NCI-H2081 (cell line): ENCODE measurements around the gene ALPI.

ENCODE experiments used
- DNase-seq, 2 experiments: peaks; one replicate each; lab custom pipeline; 2025; lab: John Stamatoyannopoulos, UW

Gene ALPI

DNA sequence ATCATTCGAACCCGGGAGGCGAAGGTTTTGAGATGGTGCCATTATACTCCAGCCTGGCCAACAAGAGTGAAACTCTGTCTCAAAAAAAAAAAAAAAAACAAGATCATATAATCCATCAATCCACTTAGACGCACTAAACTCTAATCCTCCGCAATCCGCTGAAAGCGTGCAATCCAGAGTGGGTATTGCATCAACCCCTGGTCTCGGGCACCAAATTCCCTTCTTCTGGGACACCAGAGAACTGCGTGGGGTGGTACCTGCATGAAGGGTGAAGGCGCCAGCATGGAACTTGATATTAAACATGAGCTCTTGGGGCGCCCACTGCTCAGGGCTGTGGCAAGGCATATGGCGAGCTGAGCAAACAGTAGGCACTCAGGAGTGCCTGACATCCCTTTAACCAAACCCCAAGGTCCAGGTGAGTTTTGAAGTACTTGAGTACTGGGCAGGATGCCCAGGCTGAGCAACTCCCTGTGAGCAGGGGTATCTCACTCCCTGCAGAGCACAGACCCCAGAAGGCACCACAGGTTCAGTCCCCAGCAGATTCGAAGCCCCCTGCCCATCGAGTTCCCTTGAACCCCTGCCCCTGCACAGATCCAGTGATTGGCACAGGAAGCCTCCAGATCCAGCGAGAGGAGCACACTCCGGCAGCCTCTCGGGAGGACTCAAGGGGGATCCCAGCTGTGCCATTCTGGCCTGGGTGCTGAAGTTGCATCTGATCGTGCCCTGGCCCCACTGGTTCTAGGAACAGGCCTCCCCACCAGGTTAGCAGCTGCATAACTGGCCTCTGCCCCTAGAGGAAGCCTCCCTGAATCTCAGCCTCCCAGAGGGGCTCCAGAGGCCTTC lies 8.0 kb downstream of the ALPI start:
- DNase-seq, result no peak

DNA sequence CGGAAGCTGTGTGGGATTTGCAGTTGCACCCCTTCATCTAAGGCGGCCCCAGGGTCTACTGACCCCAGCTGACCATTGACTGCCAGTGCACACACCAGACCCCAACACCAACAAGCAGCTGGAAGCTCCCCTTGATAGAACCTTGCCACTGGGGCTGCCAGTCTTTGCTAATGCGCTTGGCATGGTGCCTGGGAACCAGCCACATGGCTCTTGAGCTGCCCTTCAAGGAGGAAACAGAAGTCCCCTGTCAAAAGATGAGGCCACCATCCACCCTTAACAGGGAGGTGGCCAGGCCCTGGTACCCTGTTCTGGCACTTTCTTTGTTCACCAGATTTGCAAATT lies 8.6 kb downstream of the ALPI start:
- DNase-seq, result no peak

DNA sequence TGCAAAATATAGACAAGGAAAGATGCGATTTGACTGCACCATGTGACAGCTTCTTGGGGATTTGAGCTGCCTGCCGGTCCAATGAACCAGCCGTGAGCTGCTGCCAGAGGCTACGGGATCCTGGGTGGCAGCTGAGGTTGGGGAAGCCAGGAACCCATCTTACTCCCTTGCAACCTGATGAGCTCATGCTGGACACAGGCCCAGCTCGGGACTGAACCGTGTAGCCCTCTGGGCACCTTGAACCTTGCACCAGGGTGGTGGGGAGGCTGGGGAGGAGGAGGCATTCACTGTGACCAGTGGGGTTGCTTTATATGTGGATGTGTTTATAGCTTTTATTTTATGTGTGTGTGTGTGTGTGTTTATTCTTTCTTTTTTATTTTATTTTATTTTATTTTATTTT lies 9.1 kb downstream of the ALPI start:
- DNase-seq, result no peak

DNA sequence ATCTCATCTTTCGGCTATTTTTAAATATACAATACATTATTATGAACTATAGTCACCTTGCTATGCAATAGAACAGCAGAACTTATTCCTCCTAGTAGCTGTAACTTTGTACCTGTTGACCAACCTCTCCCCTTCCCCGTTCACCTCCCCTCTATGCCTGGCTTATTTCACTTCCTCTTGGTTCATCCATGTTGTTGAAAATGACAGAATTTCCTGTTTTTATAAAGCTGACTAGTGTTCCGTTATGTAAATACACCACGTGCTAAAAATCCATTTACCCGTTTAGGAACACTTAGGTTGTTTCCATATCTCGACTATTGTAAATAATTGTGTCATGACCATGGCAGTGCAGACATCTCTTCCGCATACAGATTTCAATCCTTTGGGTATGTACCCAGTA lies 10.3 kb downstream of the ALPI start:
- no peak for DNase-seq

DNA sequence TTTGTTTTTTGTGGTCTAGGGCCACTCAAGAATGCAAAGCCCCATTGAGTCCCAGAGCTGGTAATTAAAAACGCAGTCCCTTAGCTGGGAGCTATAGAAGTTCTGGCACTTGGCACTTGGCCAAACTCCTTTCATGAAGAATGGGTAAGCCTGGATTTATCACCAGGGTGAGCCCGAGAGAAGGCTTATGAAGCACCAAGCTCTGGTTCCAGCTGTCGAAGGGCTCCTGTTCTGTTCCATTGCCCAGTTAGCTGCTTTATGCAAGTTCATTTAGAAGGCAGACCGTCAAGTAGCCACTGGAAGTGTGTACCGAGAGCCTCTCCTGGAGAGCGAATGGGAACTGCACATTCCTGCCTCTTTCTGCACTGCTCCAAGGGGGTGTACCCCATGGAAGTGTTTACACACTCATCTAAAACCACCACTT lies 17.5 kb downstream of the ALPI start:
- peak; percentile 25 to 30 for DNase-seq

DNA sequence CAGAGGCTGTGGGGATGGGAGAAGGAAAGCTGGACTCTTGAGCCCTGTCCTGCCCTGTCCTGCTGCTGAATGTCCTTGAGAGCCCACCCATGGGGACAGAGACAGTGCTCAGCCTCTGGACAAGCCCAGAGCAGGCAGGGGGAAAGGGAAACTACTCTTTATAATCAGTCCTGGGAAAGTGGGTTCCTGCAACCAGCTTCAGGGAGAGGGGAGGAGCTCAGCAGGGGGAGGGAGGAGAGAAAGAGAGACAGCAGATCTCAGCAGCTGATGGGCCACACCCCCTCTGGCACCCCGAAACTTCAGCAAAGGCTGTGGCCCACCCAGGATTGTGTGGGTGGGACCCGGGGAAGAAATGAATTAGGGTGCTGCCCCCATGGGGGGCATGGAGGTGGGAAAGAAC lies 20.1 kb downstream of the ALPI start:
- no peak for DNase-seq

DNA sequence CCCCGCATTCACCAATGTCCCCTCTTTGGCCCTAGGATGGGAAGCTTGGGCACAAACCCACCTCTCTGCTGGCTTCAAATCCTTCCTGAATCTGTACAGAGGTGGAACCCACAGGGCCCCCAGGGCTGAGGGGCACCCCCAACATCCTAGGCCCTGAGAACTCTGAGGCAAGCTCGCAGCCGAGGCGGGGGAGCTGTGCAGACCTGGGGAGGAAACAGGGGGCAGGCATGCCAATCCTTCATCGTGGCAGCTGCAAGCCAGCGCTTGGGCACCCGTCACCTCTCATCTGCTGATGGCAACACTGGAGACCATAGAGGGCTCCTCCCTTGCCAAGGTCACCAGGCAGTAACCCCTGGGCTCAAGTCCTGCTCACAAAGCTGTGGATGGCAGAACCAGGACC lies 20.8 kb downstream of the ALPI start:
- no peak for DNase-seq

DNA sequence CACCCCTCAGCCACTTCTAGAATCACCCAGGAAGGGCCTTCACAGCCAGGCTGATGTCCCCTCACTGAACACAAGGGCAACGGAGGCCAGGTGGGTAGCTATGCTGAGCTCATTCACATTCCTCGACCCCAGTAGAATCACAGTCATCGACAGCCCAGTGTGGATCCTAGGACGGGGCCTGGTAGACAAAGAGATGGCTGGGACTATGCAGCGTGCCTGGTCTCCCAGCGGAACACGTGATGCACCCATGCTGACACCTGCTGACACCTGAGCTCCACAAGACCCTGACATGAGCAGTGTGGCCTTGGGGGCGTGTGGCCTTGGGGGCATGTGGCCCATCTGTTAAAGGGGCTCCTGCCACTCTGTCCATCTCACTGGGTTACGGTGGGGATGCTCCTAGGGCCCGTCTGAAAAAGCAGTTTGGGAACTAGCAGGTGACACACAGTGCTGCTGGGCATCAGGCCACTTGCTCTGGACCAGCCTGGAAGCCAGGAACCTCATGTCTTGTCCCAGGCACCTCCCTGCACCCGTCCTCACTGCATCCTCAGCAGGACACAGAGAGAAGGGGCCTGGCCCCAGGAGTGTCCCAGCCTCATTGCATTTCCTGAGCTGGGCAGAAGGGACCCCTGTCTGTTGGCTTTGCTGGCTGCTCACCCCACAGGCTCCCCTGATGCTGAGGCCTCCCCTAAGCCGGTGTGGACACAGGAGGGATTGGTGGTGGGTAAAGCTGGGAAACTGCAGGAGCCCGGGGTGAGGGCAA lies 22.0 kb downstream of the ALPI start:
- no peak for DNase-seq

DNA sequence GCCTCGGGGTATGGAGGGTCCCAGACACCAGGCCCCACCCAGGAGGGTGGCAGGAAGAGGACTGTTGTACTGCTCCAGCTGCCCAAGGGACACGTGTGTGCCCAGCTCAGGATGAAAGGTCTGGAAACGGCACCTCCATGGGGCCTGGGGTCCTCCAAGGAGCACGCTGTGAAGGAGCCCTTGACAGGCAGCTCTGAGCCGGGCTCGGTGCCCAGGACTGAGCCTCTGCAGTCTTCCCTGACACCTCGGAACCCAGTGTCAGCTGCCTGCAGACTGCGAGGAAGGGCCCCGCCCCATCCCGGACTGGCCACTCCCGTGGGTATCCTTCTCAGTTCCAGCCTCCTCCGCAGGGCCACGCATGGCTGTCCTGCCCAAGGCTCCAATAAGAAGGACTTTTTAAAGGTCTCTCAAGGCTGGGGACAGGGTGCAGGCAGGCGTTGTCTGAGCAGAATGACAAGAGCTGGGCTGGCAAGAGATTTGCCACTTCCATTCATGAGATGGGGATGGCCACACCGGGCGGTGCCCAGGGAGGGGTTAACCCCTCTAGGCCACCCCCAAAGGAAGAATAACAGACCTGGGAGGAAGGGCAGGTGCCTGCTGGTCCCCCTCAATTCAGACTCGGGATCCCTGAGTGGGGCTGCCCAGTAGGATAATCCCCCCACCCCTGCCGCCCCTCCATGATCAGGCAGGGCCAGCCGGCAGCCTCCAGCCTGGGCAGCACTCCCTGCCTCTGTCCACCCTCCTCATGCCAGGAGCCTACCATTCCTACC lies 22.8 kb downstream of the ALPI start:
- no peak for DNase-seq

DNA sequence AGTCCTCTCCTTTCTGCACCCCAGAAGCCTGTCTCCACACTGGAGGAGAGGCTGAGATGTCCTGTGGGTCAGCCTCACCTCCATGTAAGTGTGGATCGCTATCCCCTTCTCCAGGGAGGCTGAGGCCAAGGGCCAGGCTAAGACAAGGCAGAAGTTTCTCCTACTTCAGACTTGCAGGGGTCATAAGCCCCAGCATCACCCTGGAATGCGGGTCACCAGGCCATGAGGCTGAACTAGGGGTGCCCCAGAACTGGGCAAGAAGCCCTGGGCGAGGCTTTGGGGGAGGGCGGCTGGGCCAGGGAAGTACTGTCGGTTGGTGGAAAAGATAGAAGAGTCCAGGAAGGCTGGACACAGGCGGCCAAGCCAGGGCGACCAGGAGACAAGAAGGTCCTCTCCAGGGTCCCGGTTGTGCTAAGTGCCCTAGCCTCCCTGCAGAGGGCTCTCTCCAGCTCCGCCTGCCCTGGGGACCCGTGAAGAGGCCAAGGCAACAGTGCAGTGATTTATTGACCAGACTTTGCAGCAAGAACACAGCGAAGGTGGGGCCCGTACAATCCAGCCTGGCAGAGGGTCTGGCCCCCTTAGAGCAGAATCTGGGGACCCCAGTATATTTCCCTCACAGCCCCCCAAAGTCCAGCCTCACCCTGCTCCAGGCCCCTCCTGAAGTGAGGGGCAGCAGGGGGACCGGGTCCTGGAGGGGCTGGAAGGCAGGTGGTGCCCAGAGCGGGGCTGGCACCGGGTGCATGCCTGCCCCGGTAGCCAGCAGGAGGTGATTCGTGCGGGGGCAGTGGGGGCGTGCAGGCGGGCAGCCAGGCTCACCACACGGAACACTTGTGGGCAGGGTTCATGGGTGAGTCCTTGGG lies 23.6 kb downstream of the ALPI start:
- no peak for DNase-seq

DNA sequence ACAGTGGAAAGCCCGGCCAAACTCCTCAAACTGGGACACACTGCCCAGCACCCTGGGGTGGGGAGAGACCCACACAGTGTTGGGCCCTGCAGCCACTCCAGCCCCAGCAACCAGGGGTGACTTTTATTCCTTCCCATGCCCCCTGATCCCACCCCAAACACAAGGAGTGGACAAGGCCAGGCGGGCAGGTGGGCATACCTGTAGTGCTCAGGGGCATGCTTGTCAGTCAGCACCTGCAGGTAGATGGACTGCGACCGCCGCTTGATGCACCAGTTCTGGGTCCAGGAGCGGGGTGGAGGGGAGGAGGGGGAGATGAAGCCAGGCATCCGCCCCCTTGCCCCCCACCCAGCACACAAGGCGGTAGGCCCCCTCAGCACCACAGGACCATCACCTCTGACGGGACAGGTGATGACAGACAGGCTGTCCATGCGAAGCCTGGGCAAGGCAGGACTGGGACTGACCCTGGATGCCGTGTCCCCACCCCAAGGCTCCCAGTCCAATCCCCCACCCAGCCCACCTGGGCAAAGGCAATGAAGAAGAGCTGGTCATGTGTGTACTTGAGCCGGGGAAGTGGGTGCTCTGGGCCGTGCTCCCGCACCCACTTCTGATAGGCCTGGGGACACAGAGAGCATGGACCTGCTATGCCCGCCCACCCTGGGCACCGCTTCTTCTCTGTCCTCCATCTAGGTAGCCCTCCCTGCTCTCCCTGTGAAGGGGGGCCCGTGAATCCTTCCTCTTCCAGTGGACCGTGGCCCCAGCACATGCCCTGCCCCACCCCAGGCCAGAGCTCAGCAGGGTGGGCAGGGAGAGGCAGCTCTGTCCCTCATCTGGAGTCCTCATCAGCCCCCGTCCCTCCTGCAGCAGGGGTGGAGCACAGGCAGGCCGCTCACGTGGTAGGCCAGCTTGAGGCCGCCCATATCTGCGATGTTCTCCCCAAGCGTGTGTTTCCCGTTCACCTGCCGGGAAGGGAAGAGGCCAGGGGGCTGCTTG lies 24.5 kb downstream of the ALPI start:
- DNase-seq, result no peak

DNA sequence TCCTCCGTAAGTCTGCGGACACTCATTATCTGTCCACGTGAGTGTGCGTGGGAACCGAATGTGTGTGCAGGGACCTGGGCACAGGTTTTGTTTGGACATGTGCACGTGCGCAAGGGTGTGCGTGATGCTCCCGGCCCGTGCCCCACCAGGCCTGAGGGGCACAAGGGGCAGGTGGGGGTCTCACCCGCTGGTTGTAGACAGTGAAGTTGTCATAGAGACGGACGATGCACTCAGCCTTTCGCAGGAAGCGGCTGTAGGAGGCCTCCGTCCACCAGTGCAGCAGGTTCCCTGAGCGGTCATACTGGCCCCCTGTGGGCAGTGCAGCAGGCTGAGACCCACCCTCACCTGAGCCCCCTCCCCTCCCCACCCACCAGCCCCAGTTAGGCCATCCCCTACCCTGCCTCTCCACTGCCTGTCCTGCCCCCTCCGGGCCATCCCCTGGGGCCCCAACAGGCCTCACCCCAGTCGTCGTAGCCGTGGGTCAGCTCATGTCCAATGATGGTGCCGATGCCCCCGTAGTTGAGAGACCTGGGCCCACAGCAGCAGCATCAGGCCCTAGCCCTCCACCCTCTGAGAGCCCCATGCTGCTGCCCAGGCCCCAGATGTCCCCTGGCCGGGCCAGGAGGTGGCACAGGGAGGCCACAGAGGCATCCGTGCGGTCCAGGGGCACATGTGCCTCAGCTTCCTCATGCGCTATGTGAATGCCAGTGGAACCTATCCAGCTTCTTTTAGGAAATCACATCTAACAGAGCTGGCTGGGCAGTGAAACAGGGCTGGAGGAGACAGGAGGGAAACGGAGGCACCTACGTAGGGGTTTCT lies 25.6 kb downstream of the ALPI start:
- DNase-seq, result no peak

DNA sequence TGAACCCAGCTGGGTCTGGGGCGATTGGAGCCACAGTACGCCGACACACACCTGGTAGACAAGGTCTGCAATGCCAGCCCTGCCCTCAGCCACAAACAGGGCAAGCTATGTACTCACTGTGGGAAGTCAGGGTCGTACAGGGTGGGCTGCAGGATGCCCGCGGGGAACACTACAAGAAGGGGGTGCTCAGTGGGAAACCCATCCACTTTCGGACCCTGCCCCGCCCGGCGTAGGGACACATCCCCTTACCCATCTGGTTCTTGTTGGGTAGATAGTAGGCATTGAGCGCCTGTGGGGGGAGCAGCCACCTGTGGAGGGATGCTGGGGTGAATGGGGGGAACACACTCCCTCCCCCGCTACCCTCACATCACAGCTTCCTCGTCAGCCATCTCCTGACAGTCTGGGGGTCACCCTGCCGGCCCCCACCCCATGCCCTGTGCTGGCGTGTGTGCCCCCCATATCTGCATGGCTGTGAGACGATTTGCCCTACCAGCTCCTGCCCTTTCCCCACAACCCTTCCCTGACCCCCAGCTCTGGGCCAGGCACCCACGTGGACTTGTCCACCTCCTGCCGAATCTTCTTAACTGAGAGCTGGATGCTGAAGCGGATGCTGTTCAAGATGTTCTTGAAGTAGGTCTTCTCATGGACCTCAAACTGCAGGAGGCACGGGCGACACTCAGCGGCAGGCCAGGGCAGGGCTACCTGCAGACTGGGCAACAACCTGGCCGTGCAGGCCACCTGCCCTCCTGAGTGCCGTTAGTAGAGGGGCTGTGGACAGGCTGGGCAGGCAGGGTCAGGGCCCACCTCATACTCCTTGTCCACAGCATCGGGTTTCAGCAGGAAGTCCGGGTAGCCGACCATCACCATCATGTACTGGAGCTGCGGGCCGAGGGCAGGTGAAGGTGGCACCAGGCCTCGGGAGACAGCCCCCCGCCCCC lies 26.6 kb downstream of the ALPI start:
- no peak for DNase-seq

DNA sequence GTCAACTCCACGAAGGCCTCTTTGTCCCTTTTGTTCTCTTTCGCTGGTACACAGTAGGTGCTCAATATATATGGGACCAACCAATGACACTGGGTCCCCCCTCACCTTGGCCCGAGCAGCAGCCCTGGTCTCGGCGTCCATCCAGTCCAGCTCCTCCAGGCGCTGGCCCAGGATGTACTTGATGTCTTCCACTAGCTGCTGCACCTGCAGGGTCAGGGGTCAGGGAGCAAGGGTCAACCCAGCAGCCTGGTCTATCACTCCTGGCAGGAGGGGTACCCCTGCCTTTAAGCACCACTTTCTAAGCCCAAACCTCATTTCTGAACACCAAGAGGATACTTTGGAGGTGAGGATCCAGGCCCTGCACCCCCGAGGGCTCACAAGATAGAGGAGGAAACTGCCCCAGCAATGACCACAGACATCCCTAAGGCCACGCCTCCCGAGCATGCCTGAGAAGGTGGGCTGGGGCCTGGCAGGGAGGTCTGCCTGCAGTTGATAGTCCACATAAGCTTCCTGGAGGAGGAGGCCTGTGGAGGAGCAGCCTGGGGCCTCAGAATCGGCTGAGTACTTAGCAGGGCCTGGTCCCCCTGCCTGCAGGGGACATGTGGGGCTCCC lies 27.5 kb downstream of the ALPI start:
- no peak for DNase-seq

DNA sequence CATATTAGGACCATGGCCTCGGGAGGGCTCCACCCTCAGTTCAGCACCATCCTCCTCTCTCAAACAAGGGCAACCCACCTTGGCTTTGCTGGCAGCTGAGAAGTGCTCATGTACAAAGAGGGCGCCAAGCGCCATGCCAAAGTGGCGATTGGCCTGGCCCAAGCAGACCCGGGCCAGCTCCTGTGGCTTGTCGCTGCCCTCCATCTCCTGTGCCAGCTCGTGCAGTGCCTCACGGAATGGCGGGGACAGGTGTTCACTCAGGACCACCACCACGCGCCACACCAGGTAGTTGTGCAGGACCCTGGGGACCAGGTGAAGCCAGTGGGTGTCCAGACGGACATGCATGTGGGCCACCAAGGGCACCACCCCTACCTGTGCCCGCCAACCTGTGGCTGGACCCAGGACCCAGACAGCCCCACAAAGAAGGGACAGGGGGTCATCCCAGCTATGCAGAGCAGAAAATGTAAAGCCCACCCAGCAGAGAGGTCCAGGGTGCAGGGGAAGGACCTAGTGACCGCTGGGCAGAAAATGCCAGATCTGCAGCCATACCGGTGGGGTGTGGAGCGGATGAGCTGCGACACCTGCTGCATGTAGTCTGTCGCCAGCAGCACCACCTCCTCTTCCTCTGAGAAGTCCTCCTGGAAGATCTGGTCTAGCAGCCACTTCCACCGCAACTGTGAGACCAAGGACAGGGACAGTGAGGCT lies 28.1 kb downstream of the ALPI start:
- DNase-seq, result no peak

DNA sequence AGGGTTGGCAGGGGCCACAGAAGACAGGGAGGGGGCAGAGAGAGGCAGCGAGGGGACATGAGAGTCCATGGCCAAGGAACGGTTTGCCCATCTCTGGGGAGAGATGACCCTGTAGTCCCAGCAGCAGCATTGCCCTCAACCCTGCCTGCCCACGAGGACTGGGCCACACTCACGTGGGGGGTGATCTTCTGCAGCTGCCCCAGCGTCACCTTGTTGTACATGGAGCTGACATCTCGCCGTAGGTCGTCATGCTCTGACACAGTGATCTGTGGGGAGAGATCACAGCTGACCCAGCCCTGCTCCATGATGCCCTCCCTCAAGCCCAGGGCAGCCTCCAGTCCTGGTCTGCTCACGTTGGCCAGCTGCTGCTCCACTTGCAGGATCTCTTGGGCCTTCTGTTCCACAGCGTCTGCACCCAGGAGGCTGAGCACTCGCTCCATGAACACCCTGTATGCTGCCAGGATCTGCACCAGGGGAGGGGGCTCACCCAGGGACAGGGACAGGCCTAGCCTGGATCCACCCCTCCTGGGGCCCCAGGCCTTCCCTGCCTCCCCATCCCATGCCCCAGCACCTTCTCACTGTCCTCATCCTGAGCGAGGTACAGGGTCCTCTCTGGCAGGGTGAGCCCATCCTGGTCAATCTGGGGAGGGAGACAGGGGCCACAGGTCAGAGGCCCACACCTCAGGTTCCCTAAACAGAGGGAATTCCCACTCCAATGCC lies 28.8 kb downstream of the ALPI start:
- no peak for DNase-seq

DNA sequence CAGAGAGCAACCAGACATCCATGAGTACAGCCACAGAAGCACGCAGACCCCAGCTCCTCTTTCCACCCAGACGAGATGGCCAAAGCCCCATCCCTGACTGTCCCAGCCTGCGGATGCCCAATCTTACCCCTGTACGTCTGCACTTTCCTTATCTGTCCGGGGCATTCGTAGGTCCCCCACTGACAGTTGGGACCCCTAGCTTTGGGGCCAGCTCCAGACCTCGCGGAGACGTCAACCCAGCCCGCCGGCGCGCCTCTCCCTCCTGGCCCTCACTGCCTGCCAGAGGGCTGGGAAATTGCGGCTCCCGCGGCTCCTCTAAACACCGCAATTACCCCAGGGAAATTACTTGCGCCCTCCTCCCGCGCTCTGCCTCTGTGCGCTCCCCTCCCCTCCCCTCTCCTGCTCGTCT lies 29.4 kb downstream of the ALPI start:
- DNase-seq, result peak; percentile 4 to 44
